H54 (cell line): ENCODE measurements around the gene PRSS50.

Source experiments
- DNase-seq: peaks from one replicate; pipeline ENCODE4 v3.0.0; 2011; ENCODE audit warnings: low spot score, mixed read lengths; ENCODE audit not compliant: insufficient read length
- FAIRE-seq: peaks from 3 replicates; lab custom pipeline; 2011; peaks lifted over from hg19 to GRCh38; lab: Jason Lieb, UNC
- POLR2A ChIP-seq: IDR thresholded peaks from 2 replicates; pipeline ENCODE4 v1.6.1; 2011; ENCODE audit warnings: low read depth, mild to moderate bottlenecking, low read length

Gene PRSS50

DNA sequence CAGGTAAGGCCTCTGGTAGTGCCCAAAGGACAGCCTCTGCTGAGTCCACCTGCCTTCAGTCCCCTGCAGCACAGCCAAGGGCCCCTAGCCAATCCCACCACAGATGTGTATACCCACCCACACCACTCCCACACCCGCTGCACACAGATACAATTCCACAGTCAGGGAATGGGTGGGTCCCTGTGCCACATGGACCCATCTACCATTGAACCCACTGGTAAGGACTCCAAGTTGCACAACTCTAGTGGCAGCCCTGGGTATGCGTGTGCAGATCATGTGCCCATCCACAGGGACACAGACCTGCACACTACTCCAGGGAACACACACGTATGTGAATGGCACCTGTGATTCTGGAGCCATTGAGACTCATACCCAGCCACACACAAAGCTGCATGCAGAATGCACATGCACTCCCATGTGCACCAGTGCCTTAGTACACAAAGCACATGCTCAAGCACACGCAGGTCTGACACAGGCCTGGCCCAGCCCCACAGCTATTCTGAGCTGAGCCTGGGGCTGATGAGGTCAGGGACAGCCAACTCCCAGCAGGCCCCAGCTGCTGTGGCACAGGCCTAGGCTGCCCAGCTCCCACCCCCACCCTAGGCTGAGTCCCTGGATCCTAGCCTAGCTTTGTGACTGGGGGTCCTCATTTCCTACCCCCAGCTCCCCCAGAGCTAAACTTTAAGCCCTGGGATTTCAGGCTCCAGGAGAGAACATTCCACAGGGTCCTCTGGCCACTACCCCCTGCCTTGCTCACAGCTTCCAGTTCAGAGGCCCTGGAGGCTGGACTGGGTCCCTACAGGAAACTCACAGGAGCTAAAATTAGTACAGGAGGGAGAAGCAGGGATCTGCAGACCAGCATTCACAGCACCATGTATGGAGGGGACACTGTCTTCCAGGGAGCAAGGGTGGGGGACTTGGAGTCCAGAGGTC lies 21.4 kb downstream of the PRSS50 start:
- TF ChIP-seq POLR2A = no peak
- DNase-seq (peak; percentile 55), FAIRE-seq (no peak)

DNA sequence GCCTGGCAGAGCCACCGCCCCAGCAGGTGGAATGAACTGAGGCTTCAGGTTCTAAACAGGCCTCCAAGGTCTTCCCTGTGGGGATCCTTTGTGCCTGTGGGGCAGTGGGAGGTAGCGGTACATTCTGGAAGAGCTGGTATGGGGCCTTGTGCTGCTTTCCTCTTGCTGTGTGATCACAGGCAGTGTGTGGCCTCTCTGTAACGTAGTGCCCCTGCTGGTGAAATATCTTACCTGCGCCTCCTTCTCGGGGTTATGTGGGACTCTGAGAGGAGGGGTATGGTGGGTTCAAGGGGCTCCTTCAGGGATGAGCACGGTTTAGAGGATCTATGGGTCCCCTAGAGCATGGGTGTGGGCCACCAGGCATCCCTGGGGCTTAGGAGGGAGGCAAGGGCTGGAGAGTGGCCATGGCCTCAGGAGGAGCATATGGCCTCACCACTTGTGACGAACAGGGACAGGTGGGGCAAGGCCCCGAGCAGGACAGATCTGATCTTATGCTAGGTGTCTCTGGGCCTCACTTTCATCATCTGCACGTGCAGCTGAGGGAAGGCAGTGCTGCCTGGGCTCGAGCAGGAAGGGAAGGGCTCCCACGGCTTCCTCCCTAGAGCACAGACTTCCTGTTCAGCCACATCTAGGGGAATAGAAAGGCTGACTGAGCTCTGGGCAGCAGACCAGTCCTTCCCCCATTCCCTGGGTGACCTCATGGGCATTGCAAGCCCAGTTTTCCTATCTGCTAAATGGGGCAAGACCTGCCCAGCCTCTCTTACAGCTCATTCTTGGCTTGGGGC lies 22.3 kb downstream of the PRSS50 start:
- DNase-seq = peak; percentile 50
- no peak for TF ChIP-seq POLR2A
- FAIRE-seq = no peak

DNA sequence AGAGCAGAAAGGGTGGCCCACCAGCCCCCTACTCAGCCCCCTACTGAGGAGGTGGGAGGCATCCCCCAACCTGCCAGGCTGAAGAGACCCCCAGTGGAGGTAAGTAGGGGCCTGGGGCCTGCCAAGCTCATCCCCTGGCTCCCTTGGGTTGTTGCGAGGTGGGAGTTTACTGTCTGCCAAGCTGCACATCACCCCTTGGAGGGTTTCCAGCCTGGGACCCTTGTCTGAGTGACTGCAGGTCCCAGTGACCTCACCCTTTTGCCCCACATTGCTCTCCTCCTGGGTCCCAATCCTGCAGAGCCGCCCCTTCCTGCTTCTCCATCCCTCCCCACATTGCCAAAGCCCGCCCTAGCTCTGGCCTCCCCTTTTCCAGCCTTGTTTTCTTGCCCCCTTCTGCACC lies 23.1 kb downstream of the PRSS50 start:
- FAIRE-seq (no peak), DNase-seq (no peak)
- no peak for TF ChIP-seq POLR2A

- FAIRE-seq (no peak), DNase-seq (no peak)
- TF ChIP-seq POLR2A = no peak
Measured at GRCh38 chr3:46693892-46694226, 23.8 kb downstream of the PRSS50 start.

DNA sequence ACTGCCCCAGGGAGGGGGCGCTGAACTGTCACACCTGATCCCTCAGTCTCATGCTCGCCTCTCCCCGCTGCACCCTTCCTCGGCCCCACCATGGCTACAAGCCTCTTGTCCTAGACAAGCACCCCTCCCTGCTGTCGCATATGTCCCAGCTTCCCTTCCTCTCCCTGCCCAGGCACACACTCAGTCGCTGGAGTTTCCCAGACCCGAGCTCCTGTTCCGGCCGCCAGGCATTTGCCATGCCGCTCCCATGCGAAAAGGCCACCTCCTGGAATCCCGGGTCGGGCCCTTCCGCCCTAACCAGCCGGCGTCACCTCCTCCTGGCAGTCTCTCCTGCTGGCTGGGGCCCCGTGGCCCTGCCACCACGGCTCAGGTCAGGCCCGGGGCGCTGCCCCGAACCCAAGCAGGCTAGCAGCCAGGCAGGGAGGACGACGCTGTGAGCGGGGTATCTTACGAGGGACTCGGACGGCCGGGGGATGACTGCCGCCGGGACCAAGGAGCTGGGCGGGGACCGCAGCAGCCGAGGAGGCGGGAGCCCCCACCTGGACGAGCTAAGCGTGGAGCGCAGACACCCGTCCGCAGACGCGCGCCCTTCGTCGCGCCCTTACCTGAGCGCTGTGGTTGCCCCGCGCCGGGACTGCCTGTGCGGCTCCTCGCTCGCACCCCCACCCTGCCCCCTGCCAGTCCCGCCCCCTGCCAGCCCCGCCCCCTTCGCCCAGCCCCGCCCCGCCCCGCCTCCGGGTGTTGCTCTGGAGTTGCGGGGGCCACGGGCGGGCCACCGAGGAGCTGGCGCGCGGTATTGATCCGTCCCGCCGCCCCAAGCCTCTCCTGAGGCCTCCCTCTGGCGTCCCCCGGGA lies 24.4 kb downstream of the PRSS50 start, which contains the start of gene ALS2CL:
ALS2CL (minus strand) TSS at position 642 of the 854 bp plus-strand sequence. CDS start 4,239 bp downstream, outside the sequence.
- peak; percentile 54 for TF ChIP-seq POLR2A
- DNase-seq (peak; percentile 73), FAIRE-seq (no peak)

GRCh38 chr3:46692566-46692990 lies 25.1 kb downstream of the PRSS50 start:
- FAIRE-seq = no peak
- no peak for TF ChIP-seq POLR2A
- DNase-seq = peak; percentile 96

- no peak for TF ChIP-seq POLR2A
- peak; percentile 59 for DNase-seq
- FAIRE-seq = no peak
Measured at GRCh38 chr3:46690798-46691197, 26.9 kb downstream of the PRSS50 start.

- TF ChIP-seq POLR2A = no peak
- DNase-seq = no peak
- FAIRE-seq = no peak
Measured at GRCh38 chr3:46685446-46685845, 32.2 kb downstream of the PRSS50 start.

GRCh38 chr3:46684891-46685290 lies 32.8 kb downstream of the PRSS50 start:
- DNase-seq (no peak), FAIRE-seq (no peak)
- TF ChIP-seq POLR2A = no peak

- FAIRE-seq (no peak), DNase-seq (no peak)
- TF ChIP-seq POLR2A = no peak
Measured at GRCh38 chr3:46682974-46683373, 34.7 kb downstream of the PRSS50 start.

GRCh38 chr3:46681856-46682540 lies 35.7 kb downstream of the PRSS50 start:
- no peak for TF ChIP-seq POLR2A
- FAIRE-seq (no peak), DNase-seq (no peak)

GRCh38 chr3:46681387-46681786 lies 36.3 kb downstream of the PRSS50 start:
- DNase-seq = no peak
- no peak for FAIRE-seq
- TF ChIP-seq POLR2A = no peak

GRCh38 chr3:46680298-46680826 lies 37.3 kb downstream of the PRSS50 start:
- FAIRE-seq (no peak), DNase-seq (no peak)
- TF ChIP-seq POLR2A = no peak
